Measurements from ENCODE around the gene FAM13C. TPM values are rescaled to one million over a fixed set of nuclear protein-coding genes. Genes with fewer than 3 reads are reported as not detected.

FAM13C gene
- total and polyA plus RNA-seq, 9 of the 15 experiments (the other 6 are each of a cell fraction or from before 2014, with no cell fraction given), result not detected

DNA sequence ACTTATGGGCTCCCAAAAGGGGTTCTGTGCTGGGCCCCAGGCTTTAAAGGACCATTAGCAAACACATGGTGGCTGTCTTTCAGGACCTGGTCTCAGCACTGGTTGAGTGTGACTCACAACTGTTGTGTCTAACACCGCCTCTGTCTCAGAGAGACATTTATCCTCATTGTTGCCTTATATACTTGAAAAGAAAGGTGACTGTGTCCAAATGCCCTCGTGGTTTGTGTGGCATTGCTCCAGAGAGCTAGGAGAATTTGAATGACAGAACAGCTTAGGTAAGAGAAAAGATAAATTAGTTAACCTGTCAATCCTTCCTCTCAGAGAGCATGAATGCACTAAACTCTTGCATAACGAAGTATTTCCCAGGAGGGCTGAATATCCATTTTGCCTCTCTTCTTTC is 14.5 kb upstream of the FAM13C start:
- no peaks in the 10 kb centered on the region for H4K20me1 ChIP-seq (replicated peaks; ENCODE audit: control insufficient read depth, insufficient read depth, low read length)
- POLR2A ChIA-PET, result no interaction called here
- no peak for TF ChIP-seq MTA3 (IDR thresholded peaks at IDR 0.05; ENCODE audit: borderline replicate concordance)
- TF ChIP-seq ZBED1 (IDR thresholded peaks at IDR 0.05), result no peak
- TF ChIP-seq ZFP1 (CRISPR knock-in tag; IDR thresholded peaks at IDR 0.05), result no peak
- TF ChIP-seq ZNF232 (CRISPR knock-in tag; IDR thresholded peaks at IDR 0.05), result no peak
- no peak for TF ChIP-seq NUFIP1 (IDR thresholded peaks at IDR 0.05; ENCODE audit: partially characterized antibody)
- TF ChIP-seq PCBP1 (IDR thresholded peaks at IDR 0.05; ENCODE audit: low read depth, low read length, poor library complexity, severe bottlenecking), result no peak
- TF ChIP-seq HDAC2 (IDR thresholded peaks at IDR 0.05), result no peak
- TF ChIP-seq ZNF764 (CRISPR knock-in tag; IDR thresholded peaks at IDR 0.05; ENCODE audit: low read depth), result no peak
- no peak for TF ChIP-seq ZNF766 (CRISPR knock-in tag; conservative IDR thresholded peaks at IDR 0.05)
- TF ChIP-seq POLR2AphosphoS2 (IDR thresholded peaks at IDR 0.05; ENCODE audit: low read length), result no peak
- TF ChIP-seq RAD51 (IDR thresholded peaks at IDR 0.05; ENCODE audit: borderline replicate concordance, low read depth), result no peak
- no peak for TF ChIP-seq CEBPB (tag; IDR thresholded peaks at IDR 0.05)
- TF ChIP-seq ZNF316 (IDR thresholded peaks at IDR 0.05), result no peak
- no peak for TF ChIP-seq ID3 (CRISPR knock-in tag; IDR thresholded peaks at IDR 0.05)
- no peak for TF ChIP-seq ID3 (tag; IDR thresholded peaks at IDR 0.05)
- no peak for ATAC-seq
- no peak for DNase-seq (ENCODE audit: extremely low read depth in 1 of 4, low spot score in 3 of 4)
- H3K9ac ChIP-seq (ENCODE audit: insufficient read depth in 1 of 2, low read depth in 2 of 2, low read length in 2 of 2), result no peak overlapping the region
- WGBS (ENCODE audit: insufficient coverage, low coverage, missing lambda C conversion rate), result 0% methylated on average over 3 of the region's 3 CpGs
- intact Hi-C loops (cut with micrococcal nuclease) (no loop called here), in situ Hi-C loops (cut with MboI) (no loop called here)
- H3K9me1 ChIP-seq (ENCODE audit: control insufficient read depth, insufficient read depth, low read length), result no peaks in the 10 kb centered on the region
- no peaks in the 10 kb centered on the region for H3K79me2 ChIP-seq (ENCODE audit: control insufficient read depth, insufficient read depth, low read length)
- H3K4me1 ChIP-seq (replicated peaks in 1 of 2; ENCODE audit: control insufficient read depth in 2 of 2, insufficient read depth in 2 of 2, low read length in 2 of 2), result no peaks in the 10 kb centered on the region
- FAIRE-seq, result no peak
- no peak overlapping the region for H2AFZ ChIP-seq (ENCODE audit: low read depth, low read length)
- H3K36me3 ChIP-seq (ENCODE audit: control insufficient read depth, insufficient read depth, low read length), result no peaks in the 10 kb centered on the region
- CTCF ChIA-PET (ENCODE audit: low intra/inter-chr PET ratio), result no interaction called here
- H3K27me3 ChIP-seq (ENCODE audit: control insufficient read depth in 2 of 2, insufficient read depth in 2 of 2, low read length in 2 of 2), result no peaks in the 10 kb centered on the region
- BruUV-seq (replicated peaks), result no TSS peak
- H3K4me2 ChIP-seq (ENCODE audit: insufficient read depth, low read length), result no peak overlapping the region
- H3K4me3 ChIP-seq, result no peak overlapping the region
- H3K9me3 ChIP-seq (replicated peaks; ENCODE audit: control insufficient read depth, insufficient read depth, low read depth, low read length), result no peaks in the 10 kb centered on the region
- no peak overlapping the region for H3K27ac ChIP-seq (ENCODE audit: extremely low read depth, low read depth, low read length)
